Measurements from ENCODE around the gene DTYMK.

- TF ChIP-seq CTCF (IDR thresholded peaks at IDR 0.05; ENCODE audit: low read length) (no peak), EZH2 (IDR thresholded peaks at IDR 0.05; ENCODE audit: borderline replicate concordance, low read length) (no peak)
These were observed 17.8 kb downstream of the DTYMK start for GRCh38 chr2:241668839-241669238.
